Sigmoid colon (tissue), 7 donors: ENCODE measurements around the gene NRXN3. TPM values are rescaled to one million over a fixed set of nuclear protein-coding genes. Genes with fewer than 3 reads are reported as not detected.

Source experiments
- DNase-seq: peaks from one replicate; pipeline ENCODE4 v3.0.0-alpha.2; 2019
- H3K27ac ChIP-seq, 4 donors: fragments of 200-600 bp; sonication (generic); one replicate each; pipeline ENCODE4 v1.5.1; 2016 to 2019; ENCODE audit warnings: mild to moderate bottlenecking in 1 of 4
- H3K27me3 ChIP-seq, 3 donors: fragments of 200-600 bp; sonication (generic); one replicate each; pipeline ENCODE4 v1.5.1; 2019; ENCODE audit warnings: mild to moderate bottlenecking in 1 of 3
- H3K36me3 ChIP-seq, 4 donors: fragments of 200-600 bp; sonication (generic); one replicate each; pipeline ENCODE4 v1.5.1; 2016 to 2019
- H3K4me1 ChIP-seq, 4 donors: fragments of 200-600 bp; sonication (generic); one replicate each; pipeline ENCODE4 v1.5.1; 2017 to 2019
- H3K4me3 ChIP-seq, 4 donors: fragments of 200-600 bp; sonication (generic); one replicate each; pipeline ENCODE4 v1.5.1; 2017 to 2019; ENCODE audit warnings: mild to moderate bottlenecking in 2 of 4, moderate library complexity in 1 of 4
- H3K9me3 ChIP-seq, 4 donors: fragments of 200-600 bp in 3 of 4; sonication (generic) in 3 of 4; one replicate each; pipeline versions ENCODE4 v1.5.1 to v1.6.1; 2013 to 2019
- EP300 ChIP-seq, 4 donors: sonication (generic); formaldehyde crosslinking; IDR thresholded peaks; one replicate each; pipeline ENCODE4 v1.6.1; 2017; ENCODE audit warnings: antibody characterized with exemption in 4 of 4
- POLR2A ChIP-seq, 2 donors: fragments of 450-650 bp; IDR thresholded peaks; one replicate each; pipeline ENCODE4 v1.6.1; 2016; ENCODE audit warnings: antibody characterized with exemption in 2 of 2, mild to moderate bottlenecking in 2 of 2, moderate library complexity in 2 of 2
- POLR2AphosphoS5 ChIP-seq, 4 donors: sonication (generic); formaldehyde crosslinking; IDR thresholded peaks; one replicate each; pipeline ENCODE4 v1.6.1; 2017; ENCODE audit warnings: antibody characterized with exemption in 4 of 4
- WGBS, 2 donors: extraction: QIAGEN DNeasy Blood & Tissue Kit; methylation state at CpG; one replicate each; pipeline ENCODE4 v1.1.7; 2013; 5-methylcytosine and 5-hydroxymethylcytosine counted together
- intact Hi-C: fragments of 100-400 bp; cut with DNase I; formaldehyde crosslinking; loops from one replicate; pipeline ENCODE4 v1.15.1; 2023
- polyA plus RNA-seq, 3 donors: library from polyadenylated mRNA; stranded (reverse); fragments of 200-250 nt; gene quantifications; one replicate each; pipeline ENCODE4 v1.2.3, GENCODE V29; 2013
- total RNA-seq, 4 donors: library from RNA; depleted of rRNA; stranded (reverse); fragments of >200 nt; gene quantifications; one replicate each; pipeline ENCODE4 v1.1.0, GENCODE V29; 2016
- TF ChIP-seq, protein P1 (sequence below), 4 experiments: fragments of 450-650 bp in 3 of 4; fragments of 200-600 bp in 1 of 4; IDR thresholded peaks; one replicate each; pipeline ENCODE4 v1.5.1; 2016 to 2019; ENCODE audit warnings: antibody characterized with exemption in 4 of 4, mild to moderate bottlenecking in 3 of 4, moderate library complexity in 2 of 4
- donor health status: healthy with polysubstance abuse.
- donor health status: Bipolar disorder and iron deficiency.
- donor health status: healthy.

Gene NRXN3
- total and polyA plus RNA-seq, 7 donors, result 0.23 to 46.3 (median 23.2) TPM

DNA sequence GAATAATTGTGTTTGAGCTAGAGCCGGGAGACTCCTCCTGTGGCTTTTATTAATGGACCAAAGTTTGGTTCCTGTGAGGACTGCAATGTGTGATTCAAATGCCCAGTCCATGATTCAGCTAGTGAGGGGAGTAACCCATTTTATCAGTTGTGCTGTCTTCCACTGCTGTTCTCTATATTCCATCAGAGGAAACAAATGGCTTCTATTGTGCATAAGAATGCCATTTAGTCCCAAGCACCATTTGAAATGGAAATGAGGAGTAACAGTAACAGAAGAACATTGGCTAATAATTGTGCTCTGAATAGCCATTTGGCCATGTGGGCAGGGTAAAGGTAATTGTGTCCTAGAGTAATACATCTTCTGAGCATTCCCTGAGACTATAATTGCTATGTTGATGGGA, 1398.4 kb downstream of the NRXN3 start:
- Histone ChIP-seq H3K27me3 (no peaks in the 10 kb centered on the region), H3K9me3 (no peaks in the 10 kb centered on the region), H3K36me3 (no peaks in the 10 kb centered on the region), H3K4me3 (no peak overlapping the region), H3K27ac (no peak overlapping the region), H3K4me1 (peaks cover 0 to 26% (median 8%) of the 10 kb centered on the region in 4 donors)
- DNase-seq, result no peak
- intact Hi-C loops, result no loop called here
- TF ChIP-seq POLR2A (IDR thresholded peaks at IDR 0.05), result no peak
- TF ChIP-seq, protein P1, sequence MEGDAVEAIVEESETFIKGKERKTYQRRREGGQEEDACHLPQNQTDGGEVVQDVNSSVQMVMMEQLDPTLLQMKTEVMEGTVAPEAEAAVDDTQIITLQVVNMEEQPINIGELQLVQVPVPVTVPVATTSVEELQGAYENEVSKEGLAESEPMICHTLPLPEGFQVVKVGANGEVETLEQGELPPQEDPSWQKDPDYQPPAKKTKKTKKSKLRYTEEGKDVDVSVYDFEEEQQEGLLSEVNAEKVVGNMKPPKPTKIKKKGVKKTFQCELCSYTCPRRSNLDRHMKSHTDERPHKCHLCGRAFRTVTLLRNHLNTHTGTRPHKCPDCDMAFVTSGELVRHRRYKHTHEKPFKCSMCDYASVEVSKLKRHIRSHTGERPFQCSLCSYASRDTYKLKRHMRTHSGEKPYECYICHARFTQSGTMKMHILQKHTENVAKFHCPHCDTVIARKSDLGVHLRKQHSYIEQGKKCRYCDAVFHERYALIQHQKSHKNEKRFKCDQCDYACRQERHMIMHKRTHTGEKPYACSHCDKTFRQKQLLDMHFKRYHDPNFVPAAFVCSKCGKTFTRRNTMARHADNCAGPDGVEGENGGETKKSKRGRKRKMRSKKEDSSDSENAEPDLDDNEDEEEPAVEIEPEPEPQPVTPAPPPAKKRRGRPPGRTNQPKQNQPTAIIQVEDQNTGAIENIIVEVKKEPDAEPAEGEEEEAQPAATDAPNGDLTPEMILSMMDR (IDR thresholded peaks at IDR 0.05), result no peak
- TF ChIP-seq EP300 (IDR thresholded peaks at IDR 0.05), result no peak
- no peak for TF ChIP-seq POLR2AphosphoS5 (IDR thresholded peaks at IDR 0.05)
- WGBS, 2 donors, result 78 to 86% methylated on average over 1 of the region's 1 CpG

DNA sequence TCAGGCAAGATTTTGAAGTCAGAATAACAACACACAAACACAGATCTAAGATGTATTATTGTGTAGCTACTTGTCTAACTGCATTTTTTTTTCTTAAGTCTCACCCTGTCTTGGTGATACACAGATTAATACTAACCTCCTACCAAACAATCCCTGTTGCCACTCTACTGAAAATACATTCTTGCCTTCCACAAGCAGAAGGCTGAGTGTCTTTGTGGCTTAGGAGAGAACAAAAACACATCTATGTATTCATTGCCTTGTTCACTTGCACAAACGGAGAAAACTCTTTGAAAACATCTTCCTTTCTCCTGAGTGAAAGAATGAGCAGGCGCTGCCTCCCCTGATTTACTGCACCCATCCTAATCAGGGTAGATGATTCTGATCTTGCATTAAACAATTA, 1398.9 kb downstream of the NRXN3 start:
- Histone ChIP-seq H3K4me1 (peaks cover 0 to 22% (median 6%) of the 10 kb centered on the region in 4 donors), H3K4me3 (no peak overlapping the region), H3K36me3 (no peaks in the 10 kb centered on the region), H3K9me3 (no peaks in the 10 kb centered on the region), H3K27ac (no peak overlapping the region), H3K27me3 (no peaks in the 10 kb centered on the region)
- no peak for TF ChIP-seq POLR2A (IDR thresholded peaks at IDR 0.05)
- TF ChIP-seq, protein P1 (IDR thresholded peaks at IDR 0.05), result no peak
- no peak for TF ChIP-seq POLR2AphosphoS5 (IDR thresholded peaks at IDR 0.05)
- no peak for TF ChIP-seq EP300 (IDR thresholded peaks at IDR 0.05)
- 75 to 84% methylated on average over 2 of the region's 2 CpGs for WGBS, 2 donors
- intact Hi-C loops, result no loop called here
- DNase-seq, result no peak

DNA sequence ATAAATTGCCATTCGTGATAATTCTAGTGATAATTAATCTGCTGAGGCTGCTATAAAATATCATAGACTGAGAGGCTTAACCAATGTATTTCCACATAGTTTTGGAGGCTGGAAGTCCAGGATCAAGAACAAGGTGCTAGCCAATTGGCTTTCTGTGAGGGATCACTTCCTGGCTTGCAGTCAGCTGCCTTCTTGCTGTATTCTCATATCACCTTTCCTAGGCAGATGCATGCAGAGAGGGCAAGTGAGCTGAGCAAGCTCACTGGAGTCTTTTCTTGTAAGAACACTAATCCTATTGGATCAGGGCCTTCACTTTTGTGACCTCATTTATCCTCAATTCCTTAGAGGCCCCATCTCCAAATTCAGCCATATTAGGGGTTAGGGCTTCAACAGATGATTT, 1400.5 kb downstream of the NRXN3 start:
- no peak overlapping the region for H3K27ac ChIP-seq
- WGBS, 2 donors, result 73 to 78% methylated on average over 1 of the region's 1 CpG
- no peaks in the 10 kb centered on the region for H3K27me3 ChIP-seq
- H3K36me3 ChIP-seq, result no peaks in the 10 kb centered on the region
- DNase-seq, result no peak
- H3K9me3 ChIP-seq, result no peaks in the 10 kb centered on the region
- peaks cover 0 to 23% (median 6%) of the 10 kb centered on the region in 4 donors for H3K4me1 ChIP-seq
- no peak overlapping the region for H3K4me3 ChIP-seq
- TF ChIP-seq, protein P1 (IDR thresholded peaks at IDR 0.05), result no peak
- TF ChIP-seq POLR2A (IDR thresholded peaks at IDR 0.05) (no peak), POLR2AphosphoS5 (IDR thresholded peaks at IDR 0.05) (no peak), EP300 (IDR thresholded peaks at IDR 0.05) (no peak)
- intact Hi-C loops, result no loop called here

DNA sequence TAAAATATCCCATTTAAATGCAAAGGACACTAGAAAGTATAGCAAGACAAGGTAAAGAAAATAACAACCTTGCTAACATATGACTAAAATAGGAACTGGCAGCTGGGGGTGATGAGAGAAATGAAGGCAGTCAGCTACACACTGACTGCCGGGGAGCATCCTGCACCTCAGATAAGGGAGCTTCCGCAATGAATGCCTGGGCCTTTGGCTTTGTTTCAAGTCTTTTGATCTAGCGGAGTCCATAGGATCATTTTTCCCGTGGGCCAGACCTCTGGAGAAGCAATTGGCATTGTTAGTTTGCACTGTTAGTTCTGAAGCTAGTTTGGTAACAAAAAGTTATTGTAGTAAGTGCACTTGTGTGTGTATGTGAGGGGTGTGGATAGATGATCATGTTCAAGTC, 1401.2 kb downstream of the NRXN3 start:
- Histone ChIP-seq H3K36me3 (no peaks in the 10 kb centered on the region), H3K4me3 (no peak overlapping the region), H3K9me3 (no peaks in the 10 kb centered on the region), H3K4me1 (peaks cover 0 to 30% (median 8%) of the 10 kb centered on the region in 4 donors), H3K27ac (no peak overlapping the region), H3K27me3 (no peaks in the 10 kb centered on the region)
- no peak for DNase-seq
- WGBS, 2 donors, result 52 to 56% methylated on average over 4 of the region's 4 CpGs
- intact Hi-C loops, result no loop called here
- no peak for TF ChIP-seq POLR2A (IDR thresholded peaks at IDR 0.05)
- TF ChIP-seq, protein P1 (IDR thresholded peaks at IDR 0.05), result no peak

DNA sequence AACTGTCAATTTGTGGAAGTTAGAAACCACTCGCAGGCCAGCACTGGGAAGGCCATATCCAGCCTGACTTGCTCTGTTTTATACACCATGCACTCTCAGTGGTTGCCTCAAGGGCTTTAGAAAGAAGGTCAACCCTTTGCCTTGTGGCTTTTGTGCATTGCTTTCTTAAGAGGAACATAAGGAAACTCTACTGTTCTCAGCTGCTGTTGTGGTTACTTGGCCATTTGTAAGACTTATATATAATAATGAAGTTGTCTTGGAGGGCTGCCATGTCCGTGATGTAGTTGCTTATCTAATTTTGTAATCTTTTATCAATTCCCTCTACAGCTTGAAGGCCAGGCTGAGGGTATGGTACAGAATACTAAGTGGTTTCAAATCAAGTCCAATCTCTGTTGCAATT, 1403.3 kb downstream of the NRXN3 start:
- intact Hi-C loops, result no loop called here
- no peak for TF ChIP-seq EP300 (IDR thresholded peaks at IDR 0.05)
- no peak for TF ChIP-seq POLR2AphosphoS5 (IDR thresholded peaks at IDR 0.05)
- TF ChIP-seq POLR2A (IDR thresholded peaks at IDR 0.05), result no peak
- TF ChIP-seq, protein P1 (IDR thresholded peaks at IDR 0.05), result no peak
- 78% methylated on average over 2 of the region's 2 CpGs for WGBS, 2 donors
- Histone ChIP-seq H3K36me3 (no peaks in the 10 kb centered on the region), H3K4me3 (no peak overlapping the region), H3K27ac (no peak overlapping the region), H3K27me3 (no peaks in the 10 kb centered on the region), H3K9me3 (no peaks in the 10 kb centered on the region), H3K4me1 (peaks cover 0 to 34% (median 8%) of the 10 kb centered on the region in 4 donors)
- DNase-seq, result no peak
